HG03432 (cell line): ENCODE data around the gene RHPN2.
"Not testable (repeated sequence)": the region's sequence is repeated elsewhere in the genome, so short reads cannot be mapped to it uniquely, and the experiment has no call there.

Experiments used
- ATAC-seq: cut with Tn5 transposase; IDR thresholded peaks from one replicate; pipeline ENCODE4 v1.9.1; 2021; ENCODE audit warnings: mild to moderate bottlenecking, moderate library complexity; ENCODE audit not compliant: unreplicated experiment

RHPN2 gene

GRCh38 chr19:32979807-32980206 lies 84.9 kb downstream of the RHPN2 start:
- not testable (repeated sequence) for ATAC-seq

DNA sequence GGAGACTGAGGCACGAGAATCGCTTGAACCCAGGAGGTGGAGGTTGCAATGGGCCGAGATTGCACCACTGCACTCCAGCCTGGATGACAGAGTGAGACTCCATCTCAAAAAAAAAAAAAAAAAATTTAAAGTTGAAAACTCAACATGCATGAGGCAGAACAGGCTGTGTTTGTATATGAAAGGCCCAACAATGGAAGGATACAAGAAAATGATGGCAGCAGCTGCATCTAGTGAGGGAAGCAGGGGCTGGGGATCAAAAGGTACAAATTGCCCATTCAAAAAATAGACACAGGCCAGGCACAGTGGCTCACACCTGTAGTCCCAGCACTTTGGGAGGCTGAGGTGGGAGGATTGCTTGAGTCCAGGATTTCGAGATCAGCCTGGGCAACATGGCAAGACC lies 86.9 kb downstream of the RHPN2 start:
- not testable (repeated sequence) for ATAC-seq

DNA sequence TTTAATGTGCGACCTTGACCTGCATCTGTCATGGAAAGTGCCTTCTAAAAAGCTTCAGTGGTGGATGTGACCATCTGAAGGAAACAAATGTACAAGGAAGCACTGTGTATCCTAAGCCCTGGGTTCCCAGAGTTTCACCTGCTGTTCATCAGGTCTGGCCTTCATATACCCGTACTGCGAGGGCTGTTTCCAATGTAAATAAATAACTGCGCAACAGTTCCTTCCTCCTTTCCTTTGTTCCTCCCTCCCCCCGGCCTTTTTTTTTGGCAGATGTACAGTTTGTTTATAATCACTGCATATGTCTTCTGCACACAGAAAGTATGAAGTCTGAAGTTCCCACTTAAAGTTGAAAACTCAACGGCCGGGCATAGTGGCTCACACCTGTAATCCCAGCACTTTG lies 87.4 kb downstream of the RHPN2 start:
- ATAC-seq: no peak

- no peak for ATAC-seq
Observed at GRCh38 chr19:32976223-32976805, 88.4 kb downstream of the RHPN2 start.

- peak; percentile 98 for ATAC-seq
Observed at GRCh38 chr19:32971715-32972540, 92.8 kb downstream of the RHPN2 start, which contains the start of the genes CEP89 and FAAP24. TSS of gene CEP89 (minus strand) at chr19:32971958. CDS start at chr19:32971874, 84 bp downstream. TSS of gene FAAP24 (plus strand) at chr19:32972242. CDS start at chr19:32973197, 955 bp downstream.

GRCh38 chr19:32971012-32971595 lies 93.6 kb downstream of the RHPN2 start:
- ATAC-seq: no peak

- ATAC-seq: no peak
Observed at GRCh38 chr19:32969549-32969948, 95.1 kb downstream of the RHPN2 start.

DNA sequence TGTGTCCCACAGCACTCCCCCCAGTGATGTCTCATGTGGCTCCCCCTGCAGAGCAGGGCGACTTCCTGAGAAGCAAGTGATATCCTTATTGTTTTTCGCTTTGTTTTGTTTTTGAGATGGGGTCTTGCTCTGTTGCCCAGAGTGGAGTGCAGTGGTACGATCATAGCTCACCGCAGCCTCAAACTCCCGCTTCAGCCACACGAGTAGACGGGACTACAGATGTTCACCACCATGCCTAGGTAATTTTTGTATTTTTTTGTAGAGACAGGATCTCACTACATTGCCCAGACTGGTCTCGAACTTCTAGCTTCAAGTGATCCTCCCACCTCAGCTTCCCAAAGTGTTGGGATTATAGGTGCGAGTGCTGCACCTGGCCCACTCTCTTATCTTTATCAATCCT lies 97.9 kb downstream of the RHPN2 start:
- ATAC-seq: no peak

- ATAC-seq: no peak
Observed at GRCh38 chr19:32945260-32945659, 119.4 kb downstream of the RHPN2 start.

DNA sequence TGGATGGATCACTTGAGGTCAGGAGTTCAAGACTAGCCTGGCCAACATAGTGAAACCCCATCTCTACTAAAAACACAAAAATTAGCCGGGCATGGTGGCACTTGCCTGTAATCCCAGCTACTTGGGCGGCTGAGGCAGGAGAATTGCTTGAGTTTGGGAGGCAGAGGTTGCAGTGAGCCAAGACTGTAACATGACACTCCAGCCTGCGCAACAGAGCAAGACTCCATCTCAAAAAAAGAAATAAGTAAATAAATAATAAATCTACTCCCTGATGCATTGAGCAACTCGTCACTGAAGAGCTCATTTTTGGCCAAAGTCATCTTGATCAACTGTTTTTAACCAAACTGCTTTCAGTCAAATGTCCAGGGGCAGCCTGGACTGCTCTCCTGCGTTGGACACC lies 123.4 kb downstream of the RHPN2 start:
- ATAC-seq: not testable (repeated sequence)

DNA sequence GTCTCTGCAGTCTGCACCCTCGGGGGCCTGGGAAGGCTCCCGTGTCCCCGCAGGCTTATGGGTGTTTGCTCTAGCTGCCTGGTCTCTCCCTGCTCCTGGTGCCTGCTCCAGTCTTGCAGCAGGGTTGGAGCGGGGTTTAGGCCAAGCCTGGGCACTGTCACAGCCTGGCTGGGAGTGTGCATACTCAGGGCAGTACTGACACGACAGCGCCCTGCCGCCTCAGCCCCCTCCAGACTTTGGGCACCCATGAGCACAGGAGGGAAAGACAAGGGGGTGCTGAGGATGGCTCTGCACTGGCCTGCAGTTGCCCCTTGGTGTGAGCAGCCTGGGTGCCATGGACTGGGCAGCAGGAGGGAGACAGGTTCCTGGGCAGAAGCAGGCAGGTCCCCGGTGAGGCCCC lies 128.6 kb downstream of the RHPN2 start:
- no peak for ATAC-seq

DNA sequence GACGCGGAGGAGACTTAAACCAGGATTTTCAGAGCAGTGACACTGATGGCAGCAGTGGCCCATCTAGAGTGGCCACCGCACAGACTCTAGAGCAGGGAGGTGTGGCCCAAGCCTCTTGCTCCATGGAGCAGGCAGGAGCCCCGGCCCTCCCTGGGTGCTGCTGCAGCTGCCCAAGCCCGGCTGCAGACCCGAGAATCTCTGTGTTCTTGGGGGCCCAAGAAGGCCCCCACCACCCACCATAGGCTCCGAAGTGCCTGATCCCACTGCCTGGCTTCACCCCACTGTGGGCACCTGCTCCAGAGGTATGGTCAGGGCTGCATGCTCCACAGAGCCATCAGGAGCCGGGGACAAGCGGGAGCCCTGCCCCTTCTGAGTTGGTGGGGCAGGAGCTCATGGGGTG lies 129.1 kb downstream of the RHPN2 start:
- no peak for ATAC-seq

DNA sequence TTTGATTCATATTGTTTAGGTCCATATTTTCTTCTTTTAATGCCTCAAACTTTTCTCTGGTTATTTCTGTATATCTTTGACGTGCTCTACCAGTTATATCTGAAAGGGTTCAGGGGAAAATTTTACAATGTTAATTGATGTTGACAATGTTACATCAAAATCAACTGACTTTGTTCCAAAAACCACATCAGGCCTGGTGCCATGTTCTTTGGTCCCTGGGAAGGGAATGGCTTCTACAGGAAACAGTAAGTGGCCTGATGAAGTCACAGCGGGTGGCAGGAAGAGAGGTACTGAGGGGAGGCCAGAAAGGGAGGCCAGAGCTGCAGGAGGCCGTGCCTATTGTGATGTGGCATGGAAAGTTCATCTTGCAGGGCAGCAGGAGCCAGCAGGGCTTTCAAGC lies 131.1 kb downstream of the RHPN2 start:
- no peak for ATAC-seq

- no peak for ATAC-seq
Observed at GRCh38 chr19:32930567-32930966, 134.1 kb downstream of the RHPN2 start.

DNA sequence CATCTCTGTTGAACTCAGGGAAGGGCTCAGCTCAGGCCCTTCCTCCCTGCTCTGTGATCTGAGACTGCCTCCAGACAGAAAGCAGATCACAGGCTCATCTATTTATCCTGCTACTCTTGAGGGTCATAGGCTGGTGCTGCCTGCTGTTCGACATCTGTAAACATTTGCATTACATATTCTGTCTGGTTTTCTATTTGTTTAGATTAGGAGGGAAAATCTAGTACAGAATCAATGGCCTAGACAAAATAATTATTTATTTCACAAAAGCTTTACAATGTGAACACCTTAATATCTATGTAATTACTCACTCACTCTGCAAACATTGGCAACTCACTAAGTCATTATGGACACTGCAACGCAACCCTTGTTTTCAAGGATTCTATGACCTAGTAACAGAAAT lies 135.9 kb downstream of the RHPN2 start:
- no peak for ATAC-seq
